H9 (cell line): ENCODE results near the gene ZIC5. TPM values are rescaled to one million over a fixed set of nuclear protein-coding genes. Genes with fewer than 3 reads are reported as not detected.

Experiments
- DNase-seq: peaks from one replicate; pipeline ENCODE4 v3.0.0-alpha.2; 2017
- H2AFZ ChIP-seq: one replicate; pipeline ENCODE4 v1.6.1; 2013; ENCODE audit warnings: mild to moderate bottlenecking, low read length, control low read depth, moderate library complexity
- H2AK5ac ChIP-seq: 2 replicates; pipeline ENCODE4 v1.6.1; 2013; ENCODE audit warnings: low read length, control low read depth, mixed read lengths; ENCODE audit not compliant: insufficient read length
- H2BK120ac ChIP-seq: one replicate; pipeline ENCODE4 v1.6.1; 2013; ENCODE audit warnings: low read depth, mild to moderate bottlenecking, low read length, control low read depth, inconsistent platforms; ENCODE audit not compliant: poor library complexity, severe bottlenecking
- H2BK12ac ChIP-seq: 2 replicates; pipeline ENCODE4 v1.6.1; 2013; ENCODE audit warnings: low read length, control low read depth, mixed read lengths, low read depth; ENCODE audit not compliant: insufficient read length
- H2BK15ac ChIP-seq: 2 replicates; pipeline ENCODE4 v1.6.1; 2013; ENCODE audit warnings: low read depth, low read length, control low read depth
- H2BK20ac ChIP-seq: one replicate; pipeline ENCODE4 v1.6.1; 2013; ENCODE audit warnings: low read depth, mild to moderate bottlenecking, low read length, control low read depth, inconsistent platforms; ENCODE audit not compliant: poor library complexity, severe bottlenecking
- H2BK5ac ChIP-seq: 2 replicates; pipeline ENCODE4 v1.6.1; 2013; ENCODE audit warnings: low read length, control low read depth, mixed read lengths; ENCODE audit not compliant: insufficient read length
- H3K14ac ChIP-seq: 2 replicates; pipeline ENCODE4 v1.6.1; 2013; ENCODE audit warnings: low read length, control low read depth; ENCODE audit not compliant: insufficient read depth
- H3K18ac ChIP-seq: 2 replicates; pipeline ENCODE4 v1.6.1; 2013; ENCODE audit warnings: low read depth, mild to moderate bottlenecking, mixed read lengths, low read length, control low read depth; ENCODE audit not compliant: insufficient read length
- H3K23ac ChIP-seq: 2 replicates; pipeline ENCODE4 v1.6.1; 2013; ENCODE audit warnings: low read length, control low read depth, mixed read lengths, low read depth; ENCODE audit not compliant: insufficient read length
- H3K23me2 ChIP-seq: 2 replicates; pipeline ENCODE4 v1.6.1; 2013; ENCODE audit warnings: low read depth, mild to moderate bottlenecking, mixed read lengths, low read length, control low read depth; ENCODE audit not compliant: insufficient read length, poor library complexity, severe bottlenecking
- H3K27ac ChIP-seq: 2 replicates; pipeline ENCODE4 v1.5.1; 2013; ENCODE audit warnings: low read length, control low read depth, mixed read lengths, low read depth; ENCODE audit not compliant: insufficient read length
- H3K27me3 ChIP-seq: 2 replicates; pipeline ENCODE4 v1.6.1; 2013; ENCODE audit warnings: low read length, control low read depth, inconsistent platforms; ENCODE audit not compliant: insufficient read depth
- H3K4ac ChIP-seq: 2 replicates; pipeline ENCODE4 v1.6.1; 2013; ENCODE audit warnings: low read depth, mild to moderate bottlenecking, control low read depth, inconsistent platforms, low read length, moderate library complexity
- H3K4me1 ChIP-seq: 2 replicates; pipeline ENCODE4 v1.6.1; 2013; ENCODE audit warnings: low read length, control low read depth, inconsistent platforms; ENCODE audit not compliant: insufficient read depth
- H3K4me2 ChIP-seq: 2 replicates; pipeline ENCODE4 v1.6.1; 2013; ENCODE audit warnings: low read length, control low read depth, mixed read lengths; ENCODE audit not compliant: insufficient read length, insufficient read depth
- H3K56ac ChIP-seq: 2 replicates; pipeline ENCODE4 v1.6.1; 2013; ENCODE audit warnings: low read depth, mild to moderate bottlenecking, mixed read lengths, low read length, control low read depth; ENCODE audit not compliant: insufficient read length
- H3K79me1 ChIP-seq: 2 replicates; pipeline ENCODE4 v1.6.1; 2013; ENCODE audit warnings: low read depth, mild to moderate bottlenecking, moderate library complexity, low read length, control low read depth, inconsistent platforms; ENCODE audit not compliant: insufficient read depth, poor library complexity, severe bottlenecking
- H3K79me2 ChIP-seq: 2 replicates; pipeline ENCODE4 v1.6.1; 2013; ENCODE audit warnings: low read length, control low read depth, inconsistent platforms; ENCODE audit not compliant: insufficient read depth
- H3K9ac ChIP-seq: 2 replicates; pipeline ENCODE4 v1.6.1; 2013; ENCODE audit warnings: low read length, control low read depth, mixed read lengths; ENCODE audit not compliant: insufficient read length; ENCODE audit errors: extremely low read depth
- H3K9me3 ChIP-seq: one replicate; pipeline ENCODE4 v1.6.1; 2013; ENCODE audit warnings: low read depth, low read length, inconsistent platforms; ENCODE audit not compliant: control insufficient read depth
- H3T11ph ChIP-seq: one replicate; pipeline ENCODE4 v1.6.1; 2013; ENCODE audit warnings: mild to moderate bottlenecking, low read length, control low read depth, inconsistent platforms
- H4K20me1 ChIP-seq: one replicate; pipeline ENCODE4 v1.6.1; 2013; ENCODE audit not compliant: control insufficient read depth, insufficient read length, insufficient read depth
- H4K5ac ChIP-seq: 2 replicates; pipeline ENCODE4 v1.6.1; 2013; ENCODE audit warnings: low read depth, mild to moderate bottlenecking, mixed read lengths, low read length, control low read depth; ENCODE audit not compliant: insufficient read length
- H4K8ac ChIP-seq: replicated peaks from 2 replicates; pipeline ENCODE4 v1.6.1; 2013; ENCODE audit warnings: low read length, control low read depth, mixed read lengths, low read depth; ENCODE audit not compliant: insufficient read length
- H4K91ac ChIP-seq: 2 replicates; pipeline ENCODE4 v1.6.1; 2013; ENCODE audit warnings: low read depth, mild to moderate bottlenecking, moderate library complexity, mixed read lengths, low read length, control low read depth; ENCODE audit not compliant: insufficient read length
- H3K27ac Mint-ChIP-seq, 3 experiments: 2 replicates in 2 of 3; 3 replicates in 1 of 3; pipeline ENCODE4 v1.8.0; 2020 to 2021; ENCODE audit warnings: mixed read lengths in 3 of 3, mild to moderate bottlenecking in 1 of 3, moderate library complexity in 1 of 3
- H3K27me3 Mint-ChIP-seq: 2 replicates; pipeline ENCODE4 v1.8.0; 2021; ENCODE audit warnings: low read depth, mild to moderate bottlenecking, moderate library complexity, mixed read lengths
- H3K36me3 Mint-ChIP-seq, 3 experiments: 2 replicates in 2 of 3; 3 replicates in 1 of 3; pipeline ENCODE4 v1.8.0; 2020 to 2021; ENCODE audit warnings: low read depth in 3 of 3, mixed read lengths in 3 of 3; ENCODE audit not compliant: insufficient read depth in 1 of 3
- H3K4me1 Mint-ChIP-seq, 2 experiments: 2 replicates each; pipeline ENCODE4 v1.8.0; 2020; ENCODE audit warnings: mixed read lengths in 2 of 2
- H3K4me3 Mint-ChIP-seq, 2 experiments: 2 replicates in 1 of 2; 3 replicates in 1 of 2; pipeline ENCODE4 v1.8.0; 2020 to 2021; ENCODE audit warnings: mild to moderate bottlenecking in 2 of 2, mixed read lengths in 2 of 2, moderate library complexity in 1 of 2
- H3K9me3 Mint-ChIP-seq, 2 experiments: 2 replicates in 1 of 2; 3 replicates in 1 of 2; pipeline ENCODE4 v1.8.0; 2020; ENCODE audit warnings: mild to moderate bottlenecking in 2 of 2, mixed read lengths in 2 of 2, moderate library complexity in 1 of 2
- CTCF ChIP-seq: fragments of 200-600 bp; sonication (generic); conservative IDR thresholded peaks from 3 replicates; pipeline ENCODE4 v1.8.0; 2021; ENCODE audit warnings: antibody characterized with exemption, mild to moderate bottlenecking
- WGBS: extraction: QIAGEN DNeasy Blood & Tissue Kit; methylation state at CpG from one replicate; pipeline ENCODE4 v1.1.7; 2013; ENCODE audit warnings: missing lambda C conversion rate, low lambda C conversion rate, mixed read lengths; ENCODE audit not compliant: insufficient read length; ENCODE audit errors: extremely low coverage; 5-methylcytosine and 5-hydroxymethylcytosine counted together
- total RNA-seq: library from RNA; stranded (reverse); gene quantifications from 2 replicates; pipeline ENCODE4 v1.2.1, GENCODE V29; 2021

Gene ZIC5
- total RNA-seq, 1 experiment from 2014 or later, result 51.9 TPM

GRCh38 chr13:99974296-99974938 lies 2.9 kb upstream of the ZIC5 start:
- Histone ChIP-seq H3K14ac (peak overlapping the region; percentile 58; the same call in 1 of the 2 replicates), H3K4me2 (peak overlapping the region; percentile 42), H3K56ac (no peak overlapping the region), H3K9me3 (no peaks in the 10 kb centered on the region), H2BK20ac (no peak overlapping the region), H3K27me3 (peaks cover 4% of the 10 kb centered on the region; the same call in 1 of the 2 replicates), H4K8ac (no peak overlapping the region), H3K18ac (peak overlapping the region; percentile 39), H4K20me1 (no peaks in the 10 kb centered on the region), H3K27ac (peak overlapping the region; percentile 58), H2BK12ac (no peak overlapping the region), H4K5ac (no peak overlapping the region), H3K79me2 (peaks cover 3% of the 10 kb centered on the region; the same call in 1 of the 2 replicates), H3K23ac (no peak overlapping the region), H3K23me2 (peaks cover 36% of the 10 kb centered on the region), H3K9ac (no peak overlapping the region), H2BK5ac (no peak overlapping the region), H3T11ph (no peak overlapping the region), H4K91ac (no peak overlapping the region), H3K79me1 (no peaks in the 10 kb centered on the region), H3K4me1 (peaks cover 10% of the 10 kb centered on the region; the same call in 1 of the 2 replicates), H2BK120ac (no peak overlapping the region), H2AFZ (no peak overlapping the region), H3K4ac (no peak overlapping the region), H2BK15ac (no peak overlapping the region), H2AK5ac (no peak overlapping the region)
- peak overlapping the region; percentile 50 to 90 (median 83) for H3K27ac Mint-ChIP-seq
- no peak for TF ChIP-seq CTCF
- peaks cover 5 to 6% (median 6%) of the 10 kb centered on the region in 3 experiments; a peak in 6 of 7 replicates for H3K36me3 Mint-ChIP-seq
- no CpG with 5 or more reads among the region's 18 CpGs for WGBS
- peak; percentile 59 for DNase-seq
- peaks cover 4% of the 10 kb centered on the region in 2 experiments; a peak in 3 of 5 replicates for H3K9me3 Mint-ChIP-seq
- H3K4me3 Mint-ChIP-seq, result peak overlapping the region; percentile 39 to 91
- H3K4me1 Mint-ChIP-seq, result peaks cover 64 to 67% of the 10 kb centered on the region in 2 experiments
- H3K27me3 Mint-ChIP-seq, result peaks cover 36% of the 10 kb centered on the region
